ENCODE measurements around the gene BMPR1B.

GRCh38 chr4:94889946-94890345 is 132.2 kb downstream of the BMPR1B start:
- TF ChIP-seq CTCF (IDR thresholded peaks at IDR 0.05): no peak
- no peak for TF ChIP-seq POLR2A (IDR thresholded peaks at IDR 0.05)

Data from lower leg skin (tissue), 3 donors.